A549 (cell line): ENCODE measurements around the gene EARS2. TPM values are rescaled to one million over a fixed set of nuclear protein-coding genes. Genes with fewer than 3 reads are reported as not detected.

Experiments
- ATAC-seq, 2 experiments: fragments of 200-7000 bp in 1 of 2; fragments of >200 bp in 1 of 2; cut with Nextera tagmentation in 1 of 2; cut with Tn5 transposase in 1 of 2; 3 replicates each; pipeline versions ENCODE4 v1.8.0 to v1.9.1; 2018 to 2020; ENCODE audit warnings: mild to moderate bottlenecking in 1 of 2, moderate library complexity in 1 of 2
- CTCF ChIA-PET: fragments of 300-600 bp; sonication (Branson Sonifier 250); formaldehyde crosslinking; extraction: SDS; loops from one replicate; lab custom pipeline; 2021; ENCODE audit warnings: antibody characterized with exemption, inconsistent platforms; lab: Yijun Ruan, JAX
- POLR2A ChIA-PET: fragments of 350-600 bp; formaldehyde crosslinking; extraction: SDS; loops from one replicate; lab custom pipeline; 2021; ENCODE audit warnings: antibody characterized with exemption, inconsistent platforms; lab: Yijun Ruan, JAX
- DNase-seq, 2 experiments: peaks; one replicate each; pipeline versions ENCODE4 v3.0.0 to v3.0.0-alpha.2; 2011 to 2016; ENCODE audit warnings: low read depth in 1 of 2, low spot score in 1 of 2
- FAIRE-seq: peaks from 2 replicates; lab custom pipeline; 2011; peaks lifted over from hg19 to GRCh38; lab: Jason Lieb, UNC
- H3K27ac ChIP-seq, 2 experiments: fragments of >200 bp; sonication (Bioruptor Twin); formaldehyde crosslinking; 3 replicates each; pipeline ENCODE4 v1.5.1; 2016 to 2017
- H3K4me1 ChIP-seq: fragments of >200 bp; sonication (Bioruptor Twin); formaldehyde crosslinking; 3 replicates; pipeline ENCODE4 v1.6.1; 2016
- H3K4me2 ChIP-seq: fragments of >200 bp; sonication (Bioruptor Twin); formaldehyde crosslinking; 3 replicates; pipeline ENCODE4 v1.6.1; 2016
- H3K4me3 ChIP-seq: fragments of >200 bp; sonication (Bioruptor Twin); formaldehyde crosslinking; 3 replicates; pipeline ENCODE4 v1.5.1; 2016
- H3K9me3 ChIP-seq: fragments of >200 bp; sonication (Bioruptor Twin); formaldehyde crosslinking; 3 replicates; pipeline ENCODE4 v1.6.1; 2016
- BHLHE40 ChIP-seq: IDR thresholded peaks from 2 replicates; pipeline ENCODE4 v1.6.1; 2012; ENCODE audit warnings: low read depth, low read length, inconsistent platforms
- CHD4 ChIP-seq: fragments of 200-600 bp; sonication (generic); IDR thresholded peaks from 2 replicates; pipeline ENCODE4 v1.6.1; 2016; ENCODE audit warnings: antibody characterized with exemption, mild to moderate bottlenecking, borderline replicate concordance
- FOSB ChIP-seq: fragments of 250-450 bp; sonication (Bioruptor Pico); IDR thresholded peaks from 2 replicates; pipeline ENCODE4 v1.5.0; 2020; ENCODE audit warnings: mild to moderate bottlenecking, moderate library complexity
- FOSL2 ChIP-seq, 2 experiments: fragments of 450-650 bp in 1 of 2; fragments of >200 bp in 1 of 2; sonication (Bioruptor Twin) in 1 of 2; formaldehyde crosslinking; IDR thresholded peaks; 2 replicates each; pipeline versions ENCODE4 v1.5.0 to v1.6.1; 2016 to 2020; ENCODE audit warnings: mild to moderate bottlenecking in 1 of 2, moderate library complexity in 1 of 2
- FOXS1 ChIP-seq: fragments of 250-450 bp; sonication (Bioruptor Pico); IDR thresholded peaks from 2 replicates; pipeline ENCODE4 v1.5.0; 2020; ENCODE audit warnings: mild to moderate bottlenecking, moderate library complexity
- GATA3 ChIP-seq: IDR thresholded peaks from 2 replicates; pipeline ENCODE4 v1.6.1; 2012; ENCODE audit warnings: borderline replicate concordance
- HEYL ChIP-seq: fragments of 250-450 bp; sonication (Bioruptor Pico); IDR thresholded peaks from 2 replicates; pipeline ENCODE4 v1.8.0; 2021; ENCODE audit warnings: mild to moderate bottlenecking, moderate library complexity
- HOXA7 ChIP-seq: fragments of 250-450 bp; sonication (Bioruptor Pico); IDR thresholded peaks from 2 replicates; pipeline ENCODE4 v1.5.0; 2020; ENCODE audit warnings: mild to moderate bottlenecking, moderate library complexity
- HOXB13 ChIP-seq: fragments of 250-450 bp; sonication (Bioruptor Pico); IDR thresholded peaks from 2 replicates; pipeline ENCODE4 v1.5.0; 2020; ENCODE audit warnings: low read depth, mild to moderate bottlenecking, moderate library complexity
- KDM1A ChIP-seq: fragments of 200-600 bp; sonication (generic); IDR thresholded peaks from 2 replicates; pipeline ENCODE4 v1.6.1; 2016; ENCODE audit warnings: low read depth, mild to moderate bottlenecking
- KDM5A ChIP-seq: fragments of 200-600 bp; sonication (generic); IDR thresholded peaks from 2 replicates; pipeline ENCODE4 v1.6.1; 2016; ENCODE audit warnings: antibody characterized with exemption, mild to moderate bottlenecking
- NFE2L2 ChIP-seq: fragments of 150-350 bp; conservative IDR thresholded peaks from 2 replicates; pipeline ENCODE4 v1.6.1; 2014; ENCODE audit warnings: low read length
- NR3C1 ChIP-seq: fragments of >200 bp; sonication (Bioruptor Twin); formaldehyde crosslinking; IDR thresholded peaks from 3 replicates; pipeline ENCODE4 v1.6.1; 2017
- RFX5 ChIP-seq: fragments of 450-650 bp; IDR thresholded peaks from 2 replicates; pipeline ENCODE4 v1.7.1; 2014; ENCODE audit warnings: antibody characterized with exemption, mild to moderate bottlenecking, moderate library complexity
- SREBF2 ChIP-seq: fragments of 450-650 bp; IDR thresholded peaks from 2 replicates; pipeline ENCODE4 v1.6.1; 2014; ENCODE audit warnings: mild to moderate bottlenecking, moderate library complexity
- ZFP36 ChIP-seq: fragments of 450-650 bp; IDR thresholded peaks from 2 replicates; pipeline ENCODE4 v1.6.1; 2014; ENCODE audit warnings: borderline replicate concordance; ENCODE audit not compliant: partially characterized antibody
- ZNF302 ChIP-seq: fragments of 250-450 bp; sonication (Bioruptor Pico); IDR thresholded peaks from 2 replicates; pipeline ENCODE4 v1.9.0; 2021; ENCODE audit warnings: inconsistent platforms, mild to moderate bottlenecking, moderate library complexity
- ZSCAN20 ChIP-seq: fragments of 250-450 bp; sonication (Bioruptor Pico); IDR thresholded peaks from 2 replicates; pipeline ENCODE4 v1.8.0; 2022; ENCODE audit warnings: mild to moderate bottlenecking, moderate library complexity
- WGBS: methylation state at CpG from one replicate; pipeline ENCODE4 v1.1.6; 2017; ENCODE audit errors: missing lambda C conversion rate; 5-methylcytosine and 5-hydroxymethylcytosine counted together
- polyA plus RNA-seq, 4 experiments: library from polyadenylated mRNA; depleted of rRNA in 3 of 4; stranded (reverse); fragments of >200 nt; fragmentation: RNase III in 1 of 4; extraction: RNeasy Plus Mini Kit Qiagen cat#74134 plus additional on column Dnase treatment in 1 of 4; gene quantifications; 2 replicates in 3 of 4; 3 replicates in 1 of 4; pipeline ENCODE4 v1.2.3, GENCODE V29; 2011 to 2017
- TF ChIP-seq, protein P1 (sequence below): IDR thresholded peaks from 2 replicates; pipeline ENCODE4 v1.6.1; 2012
- TF ChIP-seq, protein P2 (sequence below): fragments of >200 bp; sonication (Bioruptor Twin); formaldehyde crosslinking; IDR thresholded peaks from 2 replicates; pipeline ENCODE4 v1.6.1; 2016
- TF ChIP-seq, protein P3 (sequence below): fragments of 250-450 bp; sonication (Bioruptor Pico); IDR thresholded peaks from 2 replicates; pipeline ENCODE4 v1.5.0; 2021; ENCODE audit warnings: mild to moderate bottlenecking, moderate library complexity, borderline replicate concordance
- TF ChIP-seq, protein P4 (sequence below): fragments of 250-450 bp; sonication (Bioruptor Pico); IDR thresholded peaks from 2 replicates; pipeline ENCODE4 v1.5.0; 2020; ENCODE audit warnings: low read depth, mild to moderate bottlenecking, moderate library complexity
- TF ChIP-seq, protein P5 (sequence below): fragments of >200 bp; sonication (Bioruptor Twin); formaldehyde crosslinking; IDR thresholded peaks from 3 replicates; pipeline ENCODE4 v1.5.1; 2016
- TF ChIP-seq, protein P6 (sequence below): fragments of 150-350 bp; IDR thresholded peaks from 2 replicates; pipeline ENCODE4 v1.6.1; 2014; ENCODE audit warnings: low read depth, mild to moderate bottlenecking, low read length
- TF ChIP-seq, protein P7 (sequence below): fragments of 200-600 bp; sonication (generic); IDR thresholded peaks from 2 replicates; pipeline ENCODE4 v1.6.1; 2016; ENCODE audit warnings: antibody characterized with exemption, mild to moderate bottlenecking, moderate library complexity

EARS2 gene
- polyA plus RNA-seq, 2 of the 4 experiments (the other 2 are of a cell fraction) = 30.4 to 45.2 TPM

DNA sequence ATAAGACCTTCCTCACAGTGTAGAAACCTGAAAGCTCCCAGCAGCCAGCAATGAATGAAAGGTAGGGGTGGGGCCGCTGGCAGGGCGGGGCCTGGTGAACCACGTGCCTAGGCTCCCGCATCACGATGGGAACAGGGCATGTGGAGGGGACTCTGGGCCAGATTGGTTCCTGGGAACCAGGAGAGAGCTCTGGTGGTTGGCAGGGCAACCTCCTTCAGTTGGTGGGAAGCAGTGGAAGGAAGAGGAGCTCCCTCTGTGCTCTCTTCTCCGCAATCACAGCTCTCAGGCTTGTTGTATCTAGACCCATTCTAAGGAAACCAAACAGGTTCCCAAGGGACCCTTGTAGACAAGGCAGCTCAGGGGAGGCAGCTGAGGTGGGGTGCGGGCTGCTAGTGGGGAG is 57.3 kb downstream of the EARS2 start:
- POLR2A ChIA-PET = no interaction called here
- no peak for TF ChIP-seq ZNF302 (CRISPR knock-in tag)
- TF ChIP-seq, protein P1, sequence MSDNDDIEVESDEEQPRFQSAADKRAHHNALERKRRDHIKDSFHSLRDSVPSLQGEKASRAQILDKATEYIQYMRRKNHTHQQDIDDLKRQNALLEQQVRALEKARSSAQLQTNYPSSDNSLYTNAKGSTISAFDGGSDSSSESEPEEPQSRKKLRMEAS = no peak
- no peak for TF ChIP-seq BHLHE40
- no peak for TF ChIP-seq KDM5A
- TF ChIP-seq SREBF2 = no peak
- TF ChIP-seq FOSL2 (IDR thresholded peaks at IDR 0.05) = no peak
- TF ChIP-seq FOSL2 (CRISPR knock-in tag; IDR thresholded peaks at IDR 0.05) = no peak
- no peak for TF ChIP-seq RFX5
- TF ChIP-seq NR3C1 = no peak
- TF ChIP-seq HEYL = no peak
- TF ChIP-seq NFE2L2 = no peak
- TF ChIP-seq KDM1A = no peak
- TF ChIP-seq GATA3 = no peak
- TF ChIP-seq, protein P2, sequence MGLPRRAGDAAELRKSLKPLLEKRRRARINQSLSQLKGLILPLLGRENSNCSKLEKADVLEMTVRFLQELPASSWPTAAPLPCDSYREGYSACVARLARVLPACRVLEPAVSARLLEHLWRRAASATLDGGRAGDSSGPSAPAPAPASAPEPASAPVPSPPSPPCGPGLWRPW = no peak
- TF ChIP-seq, protein P3, sequence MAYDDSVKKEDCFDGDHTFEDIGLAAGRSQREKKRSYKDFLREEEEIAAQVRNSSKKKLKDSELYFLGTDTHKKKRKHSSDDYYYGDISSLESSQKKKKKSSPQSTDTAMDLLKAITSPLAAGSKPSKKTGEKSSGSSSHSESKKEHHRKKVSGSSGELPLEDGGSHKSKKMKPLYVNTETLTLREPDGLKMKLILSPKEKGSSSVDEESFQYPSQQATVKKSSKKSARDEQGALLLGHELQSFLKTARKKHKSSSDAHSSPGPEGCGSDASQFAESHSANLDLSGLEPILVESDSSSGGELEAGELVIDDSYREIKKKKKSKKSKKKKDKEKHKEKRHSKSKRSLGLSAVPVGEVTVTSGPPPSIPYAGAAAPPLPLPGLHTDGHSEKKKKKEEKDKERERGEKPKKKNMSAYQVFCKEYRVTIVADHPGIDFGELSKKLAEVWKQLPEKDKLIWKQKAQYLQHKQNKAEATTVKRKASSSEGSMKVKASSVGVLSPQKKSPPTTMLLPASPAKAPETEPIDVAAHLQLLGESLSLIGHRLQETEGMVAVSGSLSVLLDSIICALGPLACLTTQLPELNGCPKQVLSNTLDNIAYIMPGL (CRISPR knock-in tag) = no peak
- TF ChIP-seq, protein P4, sequence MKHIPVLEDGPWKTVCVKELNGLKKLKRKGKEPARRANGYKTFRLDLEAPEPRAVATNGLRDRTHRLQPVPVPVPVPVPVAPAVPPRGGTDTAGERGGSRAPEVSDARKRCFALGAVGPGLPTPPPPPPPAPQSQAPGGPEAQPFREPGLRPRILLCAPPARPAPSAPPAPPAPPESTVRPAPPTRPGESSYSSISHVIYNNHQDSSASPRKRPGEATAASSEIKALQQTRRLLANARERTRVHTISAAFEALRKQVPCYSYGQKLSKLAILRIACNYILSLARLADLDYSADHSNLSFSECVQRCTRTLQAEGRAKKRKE (CRISPR knock-in tag) = no peak
- TF ChIP-seq HOXB13 (CRISPR knock-in tag) = no peak
- TF ChIP-seq, all 56 proteins: peak for 0
- H3K4me2 ChIP-seq = no peak overlapping the region
- FAIRE-seq (no peak), ATAC-seq (no peak), DNase-seq (no peak)
- 91% methylated on average over 7 of the region's 7 CpGs for WGBS
- no peaks in the 10 kb centered on the region for H3K9me3 ChIP-seq
- H3K27ac ChIP-seq = no peak overlapping the region
- CTCF ChIA-PET = interaction anchor here (0.6 to 2.6 kb wide), 3 partner anchors 10 to 64 kb away, joined by 3 to 8 read pairs (median 4); no protein-coding TSS in a partner anchor
- H3K4me1 ChIP-seq = peaks cover 24% of the 10 kb centered on the region
- no peak overlapping the region for H3K4me3 ChIP-seq

DNA sequence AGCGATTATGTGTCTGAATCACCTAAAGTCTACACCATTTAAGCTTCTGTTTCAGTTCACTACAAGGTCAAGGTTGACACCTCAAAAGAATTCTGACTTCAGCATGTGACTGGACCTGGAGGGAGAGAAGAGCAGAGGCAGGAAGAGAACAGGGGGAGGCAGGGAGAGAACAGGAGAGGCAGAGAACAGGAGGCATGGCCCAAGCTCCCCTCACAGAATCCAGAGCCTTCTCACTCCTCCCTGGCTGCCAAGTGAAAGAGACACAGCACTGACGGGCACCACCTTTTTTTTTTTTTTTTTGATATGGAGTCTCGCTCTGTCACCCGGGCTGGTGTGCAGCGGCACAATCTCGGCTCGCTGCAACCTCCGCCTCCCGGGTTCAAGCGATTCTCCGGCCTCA is 58.3 kb downstream of the EARS2 start:
- WGBS = 94% methylated on average over 11 of the region's 11 CpGs
- ATAC-seq (no peak), FAIRE-seq (no peak), DNase-seq (no peak)
- Histone ChIP-seq H3K4me3 (no peak overlapping the region), H3K27ac (no peak overlapping the region), H3K4me2 (no peak overlapping the region), H3K9me3 (no peaks in the 10 kb centered on the region), H3K4me1 (peaks cover 14% of the 10 kb centered on the region)
- POLR2A ChIA-PET = no interaction called here
- CTCF ChIA-PET = interaction anchor here (0.7 to 2.6 kb wide), 6 partner anchors 9 to 189 kb away, joined by 4 to 8 read pairs (median 4); no protein-coding TSS in a partner anchor
- no peak for TF ChIP-seq ZFP36
- TF ChIP-seq, protein P5, sequence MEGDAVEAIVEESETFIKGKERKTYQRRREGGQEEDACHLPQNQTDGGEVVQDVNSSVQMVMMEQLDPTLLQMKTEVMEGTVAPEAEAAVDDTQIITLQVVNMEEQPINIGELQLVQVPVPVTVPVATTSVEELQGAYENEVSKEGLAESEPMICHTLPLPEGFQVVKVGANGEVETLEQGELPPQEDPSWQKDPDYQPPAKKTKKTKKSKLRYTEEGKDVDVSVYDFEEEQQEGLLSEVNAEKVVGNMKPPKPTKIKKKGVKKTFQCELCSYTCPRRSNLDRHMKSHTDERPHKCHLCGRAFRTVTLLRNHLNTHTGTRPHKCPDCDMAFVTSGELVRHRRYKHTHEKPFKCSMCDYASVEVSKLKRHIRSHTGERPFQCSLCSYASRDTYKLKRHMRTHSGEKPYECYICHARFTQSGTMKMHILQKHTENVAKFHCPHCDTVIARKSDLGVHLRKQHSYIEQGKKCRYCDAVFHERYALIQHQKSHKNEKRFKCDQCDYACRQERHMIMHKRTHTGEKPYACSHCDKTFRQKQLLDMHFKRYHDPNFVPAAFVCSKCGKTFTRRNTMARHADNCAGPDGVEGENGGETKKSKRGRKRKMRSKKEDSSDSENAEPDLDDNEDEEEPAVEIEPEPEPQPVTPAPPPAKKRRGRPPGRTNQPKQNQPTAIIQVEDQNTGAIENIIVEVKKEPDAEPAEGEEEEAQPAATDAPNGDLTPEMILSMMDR = no peak
- TF ChIP-seq ZNF302 (CRISPR knock-in tag) = no peak
- no peak for TF ChIP-seq FOXS1 (CRISPR knock-in tag)
- TF ChIP-seq, protein P3 (CRISPR knock-in tag) = no peak
- TF ChIP-seq, protein P6, sequence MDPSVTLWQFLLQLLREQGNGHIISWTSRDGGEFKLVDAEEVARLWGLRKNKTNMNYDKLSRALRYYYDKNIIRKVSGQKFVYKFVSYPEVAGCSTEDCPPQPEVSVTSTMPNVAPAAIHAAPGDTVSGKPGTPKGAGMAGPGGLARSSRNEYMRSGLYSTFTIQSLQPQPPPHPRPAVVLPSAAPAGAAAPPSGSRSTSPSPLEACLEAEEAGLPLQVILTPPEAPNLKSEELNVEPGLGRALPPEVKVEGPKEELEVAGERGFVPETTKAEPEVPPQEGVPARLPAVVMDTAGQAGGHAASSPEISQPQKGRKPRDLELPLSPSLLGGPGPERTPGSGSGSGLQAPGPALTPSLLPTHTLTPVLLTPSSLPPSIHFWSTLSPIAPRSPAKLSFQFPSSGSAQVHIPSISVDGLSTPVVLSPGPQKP = no peak
- TF ChIP-seq, protein P7, sequence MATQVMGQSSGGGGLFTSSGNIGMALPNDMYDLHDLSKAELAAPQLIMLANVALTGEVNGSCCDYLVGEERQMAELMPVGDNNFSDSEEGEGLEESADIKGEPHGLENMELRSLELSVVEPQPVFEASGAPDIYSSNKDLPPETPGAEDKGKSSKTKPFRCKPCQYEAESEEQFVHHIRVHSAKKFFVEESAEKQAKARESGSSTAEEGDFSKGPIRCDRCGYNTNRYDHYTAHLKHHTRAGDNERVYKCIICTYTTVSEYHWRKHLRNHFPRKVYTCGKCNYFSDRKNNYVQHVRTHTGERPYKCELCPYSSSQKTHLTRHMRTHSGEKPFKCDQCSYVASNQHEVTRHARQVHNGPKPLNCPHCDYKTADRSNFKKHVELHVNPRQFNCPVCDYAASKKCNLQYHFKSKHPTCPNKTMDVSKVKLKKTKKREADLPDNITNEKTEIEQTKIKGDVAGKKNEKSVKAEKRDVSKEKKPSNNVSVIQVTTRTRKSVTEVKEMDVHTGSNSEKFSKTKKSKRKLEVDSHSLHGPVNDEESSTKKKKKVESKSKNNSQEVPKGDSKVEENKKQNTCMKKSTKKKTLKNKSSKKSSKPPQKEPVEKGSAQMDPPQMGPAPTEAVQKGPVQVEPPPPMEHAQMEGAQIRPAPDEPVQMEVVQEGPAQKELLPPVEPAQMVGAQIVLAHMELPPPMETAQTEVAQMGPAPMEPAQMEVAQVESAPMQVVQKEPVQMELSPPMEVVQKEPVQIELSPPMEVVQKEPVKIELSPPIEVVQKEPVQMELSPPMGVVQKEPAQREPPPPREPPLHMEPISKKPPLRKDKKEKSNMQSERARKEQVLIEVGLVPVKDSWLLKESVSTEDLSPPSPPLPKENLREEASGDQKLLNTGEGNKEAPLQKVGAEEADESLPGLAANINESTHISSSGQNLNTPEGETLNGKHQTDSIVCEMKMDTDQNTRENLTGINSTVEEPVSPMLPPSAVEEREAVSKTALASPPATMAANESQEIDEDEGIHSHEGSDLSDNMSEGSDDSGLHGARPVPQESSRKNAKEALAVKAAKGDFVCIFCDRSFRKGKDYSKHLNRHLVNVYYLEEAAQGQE = no peak
- TF ChIP-seq HOXA7 (CRISPR knock-in tag) = no peak
- no peak for TF ChIP-seq FOSB
- no peak for TF ChIP-seq CHD4
- no peak for TF ChIP-seq SREBF2
- TF ChIP-seq ZSCAN20 (CRISPR knock-in tag) = no peak
